K562 (cell line): Measurements from ENCODE around the gene SELENOI. TPM values are rescaled to one million over a fixed set of nuclear protein-coding genes. Genes with fewer than 3 reads are reported as not detected.
A peak's percentile ranks its signal among the peaks of the same experiment; 100 is the strongest.

ENCODE experiments used
- ARID3A ChIP-seq: IDR thresholded peaks from 2 replicates; pipeline ENCODE4 v1.6.1; 2012; ENCODE audit warnings: low read depth, low read length, improper control_type of control experiment, borderline replicate concordance
- ATF2 ChIP-seq: sonication (generic); formaldehyde crosslinking; IDR thresholded peaks from 2 replicates; pipeline ENCODE4 v1.8.1; 2022; ENCODE audit warnings: missing genetic modification reagents
- BCOR ChIP-seq: fragments of 450-650 bp; IDR thresholded peaks from 2 replicates; pipeline ENCODE4 v1.6.1; 2016
- C11orf30 ChIP-seq: fragments of 450-650 bp; IDR thresholded peaks from 2 replicates; pipeline ENCODE4 v1.6.1; 2016; ENCODE audit warnings: low read depth, mild to moderate bottlenecking
- E2F8 ChIP-seq: fragments of 450-650 bp; IDR thresholded peaks from 2 replicates; pipeline ENCODE4 v1.7.1; 2018; ENCODE audit warnings: mild to moderate bottlenecking, low read depth; ENCODE audit not compliant: partially characterized antibody
- HNRNPUL1 ChIP-seq: fragments of 200-400 bp; formaldehyde crosslinking; IDR thresholded peaks from 2 replicates; pipeline ENCODE4 v1.6.1; 2017; ENCODE audit warnings: low read length
- KDM4B ChIP-seq, 2 experiments: fragments of 450-650 bp in 1 of 2; sonication (generic) in 1 of 2; IDR thresholded peaks; 2 replicates each; pipeline ENCODE4 v1.6.1; 2016 to 2017; ENCODE audit warnings: borderline replicate concordance in 2 of 2, antibody characterized with exemption in 1 of 2, low read depth in 1 of 2, mild to moderate bottlenecking in 1 of 2
- MTA1 ChIP-seq: fragments of 450-650 bp; IDR thresholded peaks from 2 replicates; pipeline ENCODE4 v1.6.1; 2017; ENCODE audit warnings: borderline replicate concordance
- NCOA4 ChIP-seq: fragments of 450-650 bp; IDR thresholded peaks from 2 replicates; pipeline ENCODE4 v1.6.1; 2018; ENCODE audit warnings: mild to moderate bottlenecking; ENCODE audit not compliant: partially characterized antibody
- PTBP1 ChIP-seq: fragments of 200-400 bp; formaldehyde crosslinking; IDR thresholded peaks from 2 replicates; pipeline ENCODE4 v1.6.1; 2017; ENCODE audit warnings: low read depth, low read length
- SMC3 ChIP-seq: conservative IDR thresholded peaks from 2 replicates; pipeline ENCODE4 v1.6.1; 2011; ENCODE audit warnings: low read depth, low read length, improper control_type of control experiment; ENCODE audit not compliant: insufficient read depth
- THAP12 ChIP-seq: fragments of 250-450 bp; sonication (Bioruptor Pico); IDR thresholded peaks from 2 replicates; pipeline ENCODE4 v1.9.0; 2021; ENCODE audit warnings: mild to moderate bottlenecking, inconsistent platforms
- ZBTB1 ChIP-seq: sonication (generic); formaldehyde crosslinking; IDR thresholded peaks from 2 replicates; pipeline ENCODE4 v1.8.1; 2023; ENCODE audit warnings: missing genetic modification reagents, low read depth, mild to moderate bottlenecking, borderline replicate concordance
- ZC3H11A ChIP-seq: IDR thresholded peaks from 2 replicates; pipeline ENCODE4 v1.6.1; 2012; ENCODE audit warnings: low read depth, low read length, improper control_type of control experiment
- ZKSCAN8 ChIP-seq: fragments of 200-800 bp; sonication (Bioruptor generic); IDR thresholded peaks from 2 replicates; pipeline ENCODE4 v1.6.1; 2016; ENCODE audit warnings: missing genetic modification characterization, missing compliant biosample characterization
- ZNF134 ChIP-seq: fragments of 250-450 bp; sonication (Bioruptor Pico); conservative IDR thresholded peaks from 2 replicates; pipeline ENCODE4 v1.4.0; 2020
- ZNF140 ChIP-seq: fragments of 250-450 bp; sonication (Bioruptor Pico); IDR thresholded peaks from 2 replicates; pipeline ENCODE4 v1.8.0; 2021; ENCODE audit warnings: moderate library complexity, mild to moderate bottlenecking, inconsistent platforms
- ZNF316 ChIP-seq: fragments of 450-650 bp; IDR thresholded peaks from 2 replicates; pipeline ENCODE4 v1.6.1; 2016
- ZNF512 ChIP-seq: IDR thresholded peaks from 2 replicates; pipeline ENCODE4 v1.6.1; 2016; ENCODE audit warnings: missing genetic modification characterization, missing compliant biosample characterization
- ZNF778 ChIP-seq: fragments of 450-650 bp; formaldehyde crosslinking; IDR thresholded peaks from 2 replicates; pipeline ENCODE4 v1.4.0; 2020; ENCODE audit warnings: mild to moderate bottlenecking, moderate library complexity
- polyA plus RNA-seq, 8 experiments: library from polyadenylated mRNA; depleted of rRNA in 4 of 8; stranded (reverse) in 5 of 8; unstranded in 3 of 8; fragments of >200 nt; fragmentation: Nextera tagmentation in 2 of 8; fragmentation: Illumina TruSeq in 1 of 8; extraction: Ambion mirVana in 2 of 8; extraction: Trizol in 1 of 8; gene quantifications; 2 replicates each; pipeline versions ENCODE4 v1.2.1 to v1.2.3, GENCODE V29; 2011 to 2014; ENCODE audit warnings: inconsistent platforms in 1 of 8, missing spikeins in 1 of 8
- total RNA-seq, 7 experiments: library from RNA; depleted of rRNA in 6 of 7; stranded (reverse); fragments of >200 nt in 6 of 7; fragmentation: Illumina TruSeq in 2 of 7; extraction: Trizol in 2 of 7; gene quantifications; 2 replicates each; pipeline versions ENCODE4 v1.2.1 to v1.2.3, GENCODE V29; 2011 to 2021; ENCODE audit warnings: low replicate concordance in 1 of 7

SELENOI gene
- total and polyA plus RNA-seq, 9 of the 15 experiments (the other 6 are each of a cell fraction or from before 2014, with no cell fraction given): 9.6 to 46.9 (median 24.4) TPM

- no peak for TF ChIP-seq ATF2
- TF ChIP-seq E2F8: peak; percentile 53
- no peak for TF ChIP-seq ZBTB1
- TF ChIP-seq BCOR: peak; percentile 90
- no peak for TF ChIP-seq THAP12
- no peak for TF ChIP-seq C11orf30
- no peak for TF ChIP-seq PTBP1
- no peak for TF ChIP-seq ZNF778 (CRISPR knock-in tag)
- no peak for TF ChIP-seq ZNF512 (tag)
- peak; percentile 3; the same call in 1 of the 2 replicates for TF ChIP-seq ZNF316
- TF ChIP-seq ZNF134 (CRISPR knock-in tag): no peak
- no peak for TF ChIP-seq SMC3
- TF ChIP-seq NCOA4: no peak
- TF ChIP-seq ZC3H11A: no peak
- no peak for TF ChIP-seq KDM4B (IDR thresholded peaks at IDR 0.05; ENCODE audit: borderline replicate concordance in 2 of 2, low read depth in 1 of 2)
- TF ChIP-seq ZNF140 (CRISPR knock-in tag): no peak
- peak; percentile 73; the same call in 1 of the 2 replicates for TF ChIP-seq MTA1
- TF ChIP-seq HNRNPUL1: no peak
- TF ChIP-seq ZKSCAN8: no peak
- no peak for TF ChIP-seq ARID3A
Measured at GRCh38 chr2:26396734-26397298, 50.9 kb downstream of the SELENOI start (continued).
